H9 (cell line): Measurements from ENCODE around the gene TP73. TPM values are rescaled to one million over a fixed set of nuclear protein-coding genes. Genes with fewer than 3 reads are reported as not detected.

Source experiments
- DNase-seq: peaks from one replicate; pipeline ENCODE4 v3.0.0-alpha.2; 2017
- H2AFZ ChIP-seq: one replicate; pipeline ENCODE4 v1.6.1; 2013; ENCODE audit warnings: mild to moderate bottlenecking, low read length, control low read depth, moderate library complexity
- H2AK5ac ChIP-seq: 2 replicates; pipeline ENCODE4 v1.6.1; 2013; ENCODE audit warnings: low read length, control low read depth, mixed read lengths; ENCODE audit not compliant: insufficient read length
- H2BK120ac ChIP-seq: one replicate; pipeline ENCODE4 v1.6.1; 2013; ENCODE audit warnings: low read depth, mild to moderate bottlenecking, low read length, control low read depth, inconsistent platforms; ENCODE audit not compliant: poor library complexity, severe bottlenecking
- H2BK12ac ChIP-seq: 2 replicates; pipeline ENCODE4 v1.6.1; 2013; ENCODE audit warnings: low read length, control low read depth, mixed read lengths, low read depth; ENCODE audit not compliant: insufficient read length
- H2BK15ac ChIP-seq: 2 replicates; pipeline ENCODE4 v1.6.1; 2013; ENCODE audit warnings: low read depth, low read length, control low read depth
- H2BK20ac ChIP-seq: one replicate; pipeline ENCODE4 v1.6.1; 2013; ENCODE audit warnings: low read depth, mild to moderate bottlenecking, low read length, control low read depth, inconsistent platforms; ENCODE audit not compliant: poor library complexity, severe bottlenecking
- H2BK5ac ChIP-seq: 2 replicates; pipeline ENCODE4 v1.6.1; 2013; ENCODE audit warnings: low read length, control low read depth, mixed read lengths; ENCODE audit not compliant: insufficient read length
- H3K14ac ChIP-seq: 2 replicates; pipeline ENCODE4 v1.6.1; 2013; ENCODE audit warnings: low read length, control low read depth; ENCODE audit not compliant: insufficient read depth
- H3K18ac ChIP-seq: 2 replicates; pipeline ENCODE4 v1.6.1; 2013; ENCODE audit warnings: low read depth, mild to moderate bottlenecking, mixed read lengths, low read length, control low read depth; ENCODE audit not compliant: insufficient read length
- H3K23ac ChIP-seq: 2 replicates; pipeline ENCODE4 v1.6.1; 2013; ENCODE audit warnings: low read length, control low read depth, mixed read lengths, low read depth; ENCODE audit not compliant: insufficient read length
- H3K23me2 ChIP-seq: 2 replicates; pipeline ENCODE4 v1.6.1; 2013; ENCODE audit warnings: low read depth, mild to moderate bottlenecking, mixed read lengths, low read length, control low read depth; ENCODE audit not compliant: insufficient read length, poor library complexity, severe bottlenecking
- H3K27ac ChIP-seq: 2 replicates; pipeline ENCODE4 v1.5.1; 2013; ENCODE audit warnings: low read length, control low read depth, mixed read lengths, low read depth; ENCODE audit not compliant: insufficient read length
- H3K27me3 ChIP-seq: 2 replicates; pipeline ENCODE4 v1.6.1; 2013; ENCODE audit warnings: low read length, control low read depth, inconsistent platforms; ENCODE audit not compliant: insufficient read depth
- H3K4ac ChIP-seq: 2 replicates; pipeline ENCODE4 v1.6.1; 2013; ENCODE audit warnings: low read depth, mild to moderate bottlenecking, control low read depth, inconsistent platforms, low read length, moderate library complexity
- H3K4me1 ChIP-seq: 2 replicates; pipeline ENCODE4 v1.6.1; 2013; ENCODE audit warnings: low read length, control low read depth, inconsistent platforms; ENCODE audit not compliant: insufficient read depth
- H3K4me2 ChIP-seq: 2 replicates; pipeline ENCODE4 v1.6.1; 2013; ENCODE audit warnings: low read length, control low read depth, mixed read lengths; ENCODE audit not compliant: insufficient read length, insufficient read depth
- H3K56ac ChIP-seq: 2 replicates; pipeline ENCODE4 v1.6.1; 2013; ENCODE audit warnings: low read depth, mild to moderate bottlenecking, mixed read lengths, low read length, control low read depth; ENCODE audit not compliant: insufficient read length
- H3K79me1 ChIP-seq: 2 replicates; pipeline ENCODE4 v1.6.1; 2013; ENCODE audit warnings: low read depth, mild to moderate bottlenecking, moderate library complexity, low read length, control low read depth, inconsistent platforms; ENCODE audit not compliant: insufficient read depth, poor library complexity, severe bottlenecking
- H3K79me2 ChIP-seq: 2 replicates; pipeline ENCODE4 v1.6.1; 2013; ENCODE audit warnings: low read length, control low read depth, inconsistent platforms; ENCODE audit not compliant: insufficient read depth
- H3K9ac ChIP-seq: 2 replicates; pipeline ENCODE4 v1.6.1; 2013; ENCODE audit warnings: low read length, control low read depth, mixed read lengths; ENCODE audit not compliant: insufficient read length; ENCODE audit errors: extremely low read depth
- H3K9me3 ChIP-seq: one replicate; pipeline ENCODE4 v1.6.1; 2013; ENCODE audit warnings: low read depth, low read length, inconsistent platforms; ENCODE audit not compliant: control insufficient read depth
- H3T11ph ChIP-seq: one replicate; pipeline ENCODE4 v1.6.1; 2013; ENCODE audit warnings: mild to moderate bottlenecking, low read length, control low read depth, inconsistent platforms
- H4K20me1 ChIP-seq: one replicate; pipeline ENCODE4 v1.6.1; 2013; ENCODE audit not compliant: control insufficient read depth, insufficient read length, insufficient read depth
- H4K5ac ChIP-seq: 2 replicates; pipeline ENCODE4 v1.6.1; 2013; ENCODE audit warnings: low read depth, mild to moderate bottlenecking, mixed read lengths, low read length, control low read depth; ENCODE audit not compliant: insufficient read length
- H4K8ac ChIP-seq: replicated peaks from 2 replicates; pipeline ENCODE4 v1.6.1; 2013; ENCODE audit warnings: low read length, control low read depth, mixed read lengths, low read depth; ENCODE audit not compliant: insufficient read length
- H4K91ac ChIP-seq: 2 replicates; pipeline ENCODE4 v1.6.1; 2013; ENCODE audit warnings: low read depth, mild to moderate bottlenecking, moderate library complexity, mixed read lengths, low read length, control low read depth; ENCODE audit not compliant: insufficient read length
- H3K27ac Mint-ChIP-seq, 3 experiments: 2 replicates in 2 of 3; 3 replicates in 1 of 3; pipeline ENCODE4 v1.8.0; 2020 to 2021; ENCODE audit warnings: mixed read lengths in 3 of 3, mild to moderate bottlenecking in 1 of 3, moderate library complexity in 1 of 3
- H3K27me3 Mint-ChIP-seq: 2 replicates; pipeline ENCODE4 v1.8.0; 2021; ENCODE audit warnings: low read depth, mild to moderate bottlenecking, moderate library complexity, mixed read lengths
- H3K36me3 Mint-ChIP-seq, 3 experiments: 2 replicates in 2 of 3; 3 replicates in 1 of 3; pipeline ENCODE4 v1.8.0; 2020 to 2021; ENCODE audit warnings: low read depth in 3 of 3, mixed read lengths in 3 of 3; ENCODE audit not compliant: insufficient read depth in 1 of 3
- H3K4me1 Mint-ChIP-seq, 2 experiments: 2 replicates each; pipeline ENCODE4 v1.8.0; 2020; ENCODE audit warnings: mixed read lengths in 2 of 2
- H3K4me3 Mint-ChIP-seq, 2 experiments: 2 replicates in 1 of 2; 3 replicates in 1 of 2; pipeline ENCODE4 v1.8.0; 2020 to 2021; ENCODE audit warnings: mild to moderate bottlenecking in 2 of 2, mixed read lengths in 2 of 2, moderate library complexity in 1 of 2
- H3K9me3 Mint-ChIP-seq, 2 experiments: 2 replicates in 1 of 2; 3 replicates in 1 of 2; pipeline ENCODE4 v1.8.0; 2020; ENCODE audit warnings: mild to moderate bottlenecking in 2 of 2, mixed read lengths in 2 of 2, moderate library complexity in 1 of 2
- CTCF ChIP-seq: fragments of 200-600 bp; sonication (generic); conservative IDR thresholded peaks from 3 replicates; pipeline ENCODE4 v1.8.0; 2021; ENCODE audit warnings: antibody characterized with exemption, mild to moderate bottlenecking
- WGBS: extraction: QIAGEN DNeasy Blood & Tissue Kit; methylation state at CpG from one replicate; pipeline ENCODE4 v1.1.7; 2013; ENCODE audit warnings: missing lambda C conversion rate, low lambda C conversion rate, mixed read lengths; ENCODE audit not compliant: insufficient read length; ENCODE audit errors: extremely low coverage; 5-methylcytosine and 5-hydroxymethylcytosine counted together
- total RNA-seq: library from RNA; stranded (reverse); gene quantifications from 2 replicates; pipeline ENCODE4 v1.2.1, GENCODE V29; 2021

TP73 gene
- total RNA-seq, 1 experiment from 2014 or later = 4.7 TPM

GRCh38 chr1:3696689-3697088 is 44.4 kb downstream of the TP73 start:
- Histone ChIP-seq H4K5ac (no peak overlapping the region), H2BK12ac (no peak overlapping the region), H4K91ac (no peak overlapping the region), H3K18ac (no peak overlapping the region), H4K8ac (no peak overlapping the region), H2BK15ac (no peak overlapping the region), H3K4me1 (no peaks in the 10 kb centered on the region), H3K79me2 (no peaks in the 10 kb centered on the region), H2AK5ac (no peak overlapping the region), H3K23ac (no peak overlapping the region), H3K14ac (no peak overlapping the region), H3K9me3 (no peaks in the 10 kb centered on the region), H3K27me3 (no peaks in the 10 kb centered on the region; the same call in 1 of the 2 replicates), H2BK120ac (no peak overlapping the region), H2BK5ac (no peak overlapping the region), H3K4me2 (no peak overlapping the region), H4K20me1 (no peaks in the 10 kb centered on the region), H3K4ac (no peak overlapping the region), H3K27ac (no peak overlapping the region), H3K9ac (no peak overlapping the region), H3K56ac (no peak overlapping the region), H3K23me2 (no peaks in the 10 kb centered on the region), H3T11ph (no peak overlapping the region), H2AFZ (no peak overlapping the region), H3K79me1 (no peaks in the 10 kb centered on the region), H2BK20ac (no peak overlapping the region)
- peaks cover 4 to 26% of the 10 kb centered on the region in 2 experiments for H3K4me1 Mint-ChIP-seq
- H3K27me3 Mint-ChIP-seq = peaks cover 41% of the 10 kb centered on the region
- peaks cover 2 to 4% of the 10 kb centered on the region in 2 experiments; a peak in 4 of 5 replicates for H3K9me3 Mint-ChIP-seq
- WGBS = no CpG with 5 or more reads among the region's 9 CpGs
- H3K27ac Mint-ChIP-seq = no peak overlapping the region
- H3K36me3 Mint-ChIP-seq = peaks cover 0 to 2% (median 1%) of the 10 kb centered on the region in 3 experiments; a peak in 2 of 7 replicates
- TF ChIP-seq CTCF = no peak
- DNase-seq = no peak
- H3K4me3 Mint-ChIP-seq = no peak overlapping the region
